IMR-90 (cell line): ENCODE results near the gene ZACN. TPM values are rescaled to one million over a fixed set of nuclear protein-coding genes. Genes with fewer than 3 reads are reported as not detected.

ENCODE experiments used
- ATAC-seq: fragments of 200-7000 bp; cut with Tn5 transposase; 2 replicates; pipeline ENCODE4 v1.9.1; 2020; ENCODE audit warnings: low read depth, mild to moderate bottlenecking, moderate library complexity
- BruUV-seq: library from RNA; stranded (reverse); fragments of 400-500 nt; replicated peaks from 2 replicates; lab custom pipeline; 2021; lab: Mats Ljungman, UMichigan
- CTCF ChIA-PET: fragments of 300-600 bp; formaldehyde crosslinking; extraction: SDS; loops from one replicate; lab custom pipeline; 2021; ENCODE audit warnings: antibody characterized with exemption; lab: Yijun Ruan, JAX
- POLR2A ChIA-PET: fragments of 300-600 bp; sonication (Branson Sonifier 250); formaldehyde crosslinking; loops from one replicate; lab custom pipeline; 2022; ENCODE audit warnings: antibody characterized with exemption; ENCODE audit not compliant: unreplicated experiment; lab: Charles Lee
- DNase-seq: peaks from one replicate; pipeline ENCODE4 v3.0.0; 2013
- H2AFZ ChIP-seq: replicated peaks from 2 replicates; pipeline ENCODE3; 2013; ENCODE audit warnings: low read length, mild to moderate bottlenecking; ENCODE audit not compliant: poor library complexity
- H2AK5ac ChIP-seq: 2 replicates; pipeline ENCODE4 v1.6.1; 2013; ENCODE audit warnings: low read depth, low read length, inconsistent platforms
- H2AK9ac ChIP-seq: replicated peaks from 2 replicates; pipeline ENCODE3; 2013; ENCODE audit warnings: mild to moderate bottlenecking, low read depth, low read length, moderate library complexity; ENCODE audit not compliant: poor library complexity
- H2BK120ac ChIP-seq: 2 replicates; pipeline ENCODE4 v1.6.1; 2013; ENCODE audit warnings: low read depth, low read length, inconsistent platforms
- H2BK15ac ChIP-seq: 3 replicates; pipeline ENCODE4 v1.6.1; 2013; ENCODE audit warnings: low read depth, low read length, inconsistent platforms
- H2BK20ac ChIP-seq: 2 replicates; pipeline ENCODE4 v1.6.1; 2013; ENCODE audit warnings: low read depth, mild to moderate bottlenecking, inconsistent platforms, low read length, moderate library complexity
- H2BK5ac ChIP-seq: 2 replicates; pipeline ENCODE4 v1.6.1; 2013; ENCODE audit warnings: mild to moderate bottlenecking, low read depth, low read length, inconsistent platforms; ENCODE audit not compliant: poor library complexity, severe bottlenecking
- H3K14ac ChIP-seq: replicated peaks from 2 replicates; pipeline ENCODE4 v1.6.1; 2013; ENCODE audit warnings: low read depth, low read length, inconsistent platforms
- H3K18ac ChIP-seq: 2 replicates; pipeline ENCODE4 v1.6.1; 2013; ENCODE audit warnings: low read depth, low read length, control low read depth
- H3K23ac ChIP-seq: 2 replicates; pipeline ENCODE4 v1.6.1; 2013; ENCODE audit warnings: low read depth, low read length, inconsistent platforms
- H3K27ac ChIP-seq: 2 replicates; pipeline ENCODE4 v1.5.1; 2013; ENCODE audit warnings: mild to moderate bottlenecking, control low read depth, low read length; ENCODE audit not compliant: insufficient read depth
- H3K27me3 ChIP-seq: 2 replicates; pipeline ENCODE4 v1.6.1; 2013; ENCODE audit warnings: low read length; ENCODE audit not compliant: control insufficient read depth, insufficient read depth
- H3K36me3 ChIP-seq: 2 replicates; pipeline ENCODE4 v1.6.1; 2013; ENCODE audit warnings: low read length, mixed read lengths; ENCODE audit not compliant: control insufficient read depth, insufficient read depth
- H3K4ac ChIP-seq: 2 replicates; pipeline ENCODE4 v1.6.1; 2013; ENCODE audit warnings: low read depth, low read length, inconsistent platforms
- H3K4me1 ChIP-seq: 2 replicates; pipeline ENCODE4 v1.6.1; 2013; ENCODE audit warnings: low read length, mixed read lengths; ENCODE audit not compliant: control insufficient read depth, insufficient read depth
- H3K4me2 ChIP-seq: 2 replicates; pipeline ENCODE4 v1.6.1; 2013; ENCODE audit warnings: low read depth, mild to moderate bottlenecking, control low read depth, low read length, moderate library complexity
- H3K4me3 ChIP-seq: 2 replicates; pipeline ENCODE4 v1.5.1; 2013; ENCODE audit warnings: low read depth, mild to moderate bottlenecking, control low read depth, low read length, moderate library complexity; ENCODE audit not compliant: insufficient read depth
- H3K56ac ChIP-seq: 2 replicates; pipeline ENCODE4 v1.6.1; 2013; ENCODE audit warnings: low read length, inconsistent platforms; ENCODE audit not compliant: insufficient read depth; ENCODE audit errors: extremely low read depth
- H3K79me1 ChIP-seq, 2 experiments: 2 replicates each; pipeline ENCODE4 v1.6.1; 2013; ENCODE audit warnings: low read length in 2 of 2, inconsistent platforms in 1 of 2, low read depth in 1 of 2
- H3K9ac ChIP-seq: 2 replicates; pipeline ENCODE4 v1.6.1; 2013; ENCODE audit warnings: low read depth, low read length, control low read depth
- H3K9me1 ChIP-seq: 2 replicates; pipeline ENCODE4 v1.6.1; 2013; ENCODE audit warnings: low read length, inconsistent platforms; ENCODE audit not compliant: insufficient read depth
- H3K9me3 ChIP-seq: 2 replicates; pipeline ENCODE4 v1.6.1; 2013; ENCODE audit warnings: low read length; ENCODE audit not compliant: control insufficient read depth, insufficient read depth
- H4K20me1 ChIP-seq: 2 replicates; pipeline ENCODE4 v1.6.1; 2013; ENCODE audit warnings: low read length, inconsistent platforms; ENCODE audit not compliant: insufficient read depth
- H4K5ac ChIP-seq: 2 replicates; pipeline ENCODE4 v1.6.1; 2013; ENCODE audit warnings: mild to moderate bottlenecking, low read depth, low read length, control low read depth
- H4K8ac ChIP-seq, 2 experiments: 2 replicates each; pipeline ENCODE4 v1.6.1; 2013; ENCODE audit warnings: low read depth in 2 of 2, low read length in 2 of 2, control low read depth in 1 of 2, inconsistent platforms in 1 of 2
- H4K91ac ChIP-seq: 2 replicates; pipeline ENCODE4 v1.6.1; 2013; ENCODE audit warnings: low read depth, low read length, inconsistent platforms; ENCODE audit not compliant: insufficient read depth
- NFE2L2 ChIP-seq: fragments of 150-350 bp; IDR thresholded peaks from 2 replicates; pipeline ENCODE4 v1.6.1; 2016; ENCODE audit warnings: low read depth, mild to moderate bottlenecking, low read length
- WGBS, 2 experiments: methylation state at CpG; one replicate each; pipeline versions ENCODE4 v1.1.5 to v1.1.7; 2013; ENCODE audit warnings: missing lambda C conversion rate in 2 of 2; ENCODE audit not compliant: insufficient read length in 1 of 2; ENCODE audit errors: extremely low coverage in 2 of 2; 5-methylcytosine and 5-hydroxymethylcytosine counted together
- dilution Hi-C: fragments of 300-500 bp; cut with HindIII; formaldehyde crosslinking; loops from one replicate; pipeline ENCODE4 v1.14.3; 2018; ENCODE audit warnings: low sequenced_read_pairs; ENCODE audit not compliant: unreplicated experiment
- in situ Hi-C: fragments of 300-500 bp; cut with MboI; formaldehyde crosslinking; loops from 3 replicates; pipeline ENCODE4 v1.14.3; 2019; ENCODE audit warnings: low sequenced_read_pairs, inconsistent platforms, mixed read lengths
- intact Hi-C: fragments of 100-400 bp; cut with micrococcal nuclease; formaldehyde crosslinking; loops from 2 replicates; pipeline ENCODE4 v1.10.0; 2022
- polyA plus RNA-seq, 3 experiments: library from polyadenylated mRNA; depleted of rRNA; stranded (reverse); fragments of >200 nt; gene quantifications; 2 replicates each; pipeline ENCODE4 v1.2.3, GENCODE V29; 2012; ENCODE audit warnings: low replicate concordance in 1 of 3
- total RNA-seq: library from RNA; depleted of rRNA; stranded (reverse); fragments of >200 nt; gene quantifications from 2 replicates; pipeline ENCODE4 v1.2.3, GENCODE V29; 2012

Gene ZACN
- total and polyA plus RNA-seq, 2 of the 4 experiments (the other 2 are of a cell fraction), result not detected

- no peak overlapping the region for H3K27ac ChIP-seq
- dilution Hi-C loops, result no loop called here
These were observed 29.0 kb upstream of the ZACN start for GRCh38 chr17:76049836-76050537.

More at GRCh38 chr17:76049836-76050537, 29.0 kb upstream of the ZACN start:
- H3K9me3 ChIP-seq, result no peaks in the 10 kb centered on the region
- peaks cover 7 to 65% of the 10 kb centered on the region in 2 experiments for H3K79me1 ChIP-seq
- H2BK15ac ChIP-seq, result no peak overlapping the region
- H2AFZ ChIP-seq, result no peak overlapping the region
- H3K23ac ChIP-seq, result 0 out of 2 replicates have a peak overlapping the region, but pooled peaks have one; percentile 56
- POLR2A ChIA-PET, result no interaction called here
- BruUV-seq, result no TSS peak
- H3K56ac ChIP-seq, result no peak overlapping the region
- H3K9me1 ChIP-seq, result peaks cover 21% of the 10 kb centered on the region
- H3K36me3 ChIP-seq, result peaks cover 66% of the 10 kb centered on the region
- H3K4me3 ChIP-seq, result no peak overlapping the region
- H2BK20ac ChIP-seq, result no peak overlapping the region
- no peak overlapping the region for H3K4ac ChIP-seq
- H3K4me2 ChIP-seq, result no peak overlapping the region
- peak overlapping the region; percentile 19 for H2AK9ac ChIP-seq
- no peak overlapping the region for H3K14ac ChIP-seq
- peaks cover 30% of the 10 kb centered on the region for H4K20me1 ChIP-seq
- no peak overlapping the region for H2BK120ac ChIP-seq
- CTCF ChIA-PET, result no interaction called here
- no peak overlapping the region for H2BK5ac ChIP-seq
- in situ Hi-C loops (no loop called here), intact Hi-C loops (no loop called here)
- H3K27me3 ChIP-seq, result no peaks in the 10 kb centered on the region
- no peak overlapping the region for H4K5ac ChIP-seq
- H3K4me1 ChIP-seq, result no peaks in the 10 kb centered on the region; the same call in 1 of the 2 replicates
- TF ChIP-seq NFE2L2, result no peak
- no peak overlapping the region for H3K9ac ChIP-seq
- H4K8ac ChIP-seq, result no peak overlapping the region
- ATAC-seq, result no peak
- H4K91ac ChIP-seq, result no peak overlapping the region
- no peak overlapping the region for H2AK5ac ChIP-seq
- 100% methylated on average over 7 of the region's 15 CpGs; no CpG with 5 or more reads in 1 of the 2 experiments for WGBS, 2 experiments
- no peak overlapping the region for H3K18ac ChIP-seq
- no peak for DNase-seq
